Spleen (tissue), 11 donors: Measurements from ENCODE around the gene AHCY. TPM values are rescaled to one million over a fixed set of nuclear protein-coding genes. Genes with fewer than 3 reads are reported as not detected.
"Not testable (repeated sequence)": the region's sequence is repeated elsewhere in the genome, so short reads cannot be mapped to it uniquely, and the experiment has no call there.

Experiments
- DNase-seq: peaks from one replicate; pipeline ENCODE4 v3.0.0-alpha.2; 2020
- H3K27ac ChIP-seq, 8 donors: fragments of 200-600 bp; sonication (generic) in 7 of 8; 1 replicate in 4 of 8; 2 replicates in 4 of 8; pipeline versions ENCODE4 v1.5.0 to v1.8.0; 2016 to 2021; ENCODE audit warnings: inconsistent platforms in 4 of 8, mild to moderate bottlenecking in 4 of 8, moderate library complexity in 1 of 8
- H3K27me3 ChIP-seq, 7 donors: fragments of 200-600 bp; sonication (generic) in 6 of 7; replicated peaks in 1 of 7; 1 replicate in 4 of 7; 2 replicates in 3 of 7; pipeline versions ENCODE4 v1.5.0 to v1.8.0; 2016 to 2021; ENCODE audit warnings: inconsistent platforms in 3 of 7, mild to moderate bottlenecking in 1 of 7
- H3K36me3 ChIP-seq, 6 donors: fragments of 200-600 bp; sonication (generic) in 5 of 6; 1 replicate in 4 of 6; 2 replicates in 2 of 6; pipeline versions ENCODE4 v1.5.0 to v1.8.0; 2016 to 2021; ENCODE audit warnings: inconsistent platforms in 2 of 6
- H3K4me1 ChIP-seq, 6 donors: fragments of 200-600 bp; sonication (generic) in 5 of 6; 1 replicate in 3 of 6; 2 replicates in 3 of 6; pipeline versions ENCODE4 v1.5.0 to v1.8.0; 2016 to 2021; ENCODE audit warnings: inconsistent platforms in 3 of 6
- H3K4me3 ChIP-seq, 8 donors: fragments of 200-600 bp; sonication (generic) in 7 of 8; 1 replicate in 4 of 8; 2 replicates in 4 of 8; pipeline versions ENCODE4 v1.5.0 to v1.8.0; 2016 to 2021; ENCODE audit warnings: inconsistent platforms in 4 of 8, mild to moderate bottlenecking in 4 of 8, moderate library complexity in 2 of 8
- H3K9me3 ChIP-seq, 8 donors: fragments of 200-600 bp; sonication (generic) in 7 of 8; 1 replicate in 4 of 8; 2 replicates in 4 of 8; pipeline versions ENCODE4 v1.5.0 to v1.8.0; 2016 to 2021; ENCODE audit warnings: inconsistent platforms in 4 of 8
- CTCF ChIP-seq, 11 experiments: fragments of 200-600 bp in 7 of 11; fragments of 450-650 bp in 4 of 11; sonication (generic) in 4 of 11; IDR thresholded peaks in 8 of 11; conservative IDR thresholded peaks in 3 of 11; 1 replicate in 7 of 11; 2 replicates in 4 of 11; pipeline versions ENCODE4 v1.4.0 to v1.8.0; 2016 to 2021; ENCODE audit warnings: antibody characterized with exemption in 11 of 11, inconsistent platforms in 4 of 11, mild to moderate bottlenecking in 1 of 11
- POLR2A ChIP-seq, 3 donors: fragments of 450-650 bp; IDR thresholded peaks; one replicate each; pipeline ENCODE4 v1.5.1; 2017; ENCODE audit warnings: antibody characterized with exemption in 3 of 3, mild to moderate bottlenecking in 1 of 3
- POLR2AphosphoS5 ChIP-seq, 3 donors: sonication (generic); formaldehyde crosslinking; IDR thresholded peaks; one replicate each; pipeline ENCODE4 v1.5.1; 2017; ENCODE audit warnings: antibody characterized with exemption in 3 of 3
- WGBS, 5 donors: extraction: QIAGEN DNeasy Blood & Tissue Kit in 3 of 5; methylation state at CpG; one replicate each; pipeline versions ENCODE4 v1.1.5 to v1.1.7; 2013 to 2018; 5-methylcytosine and 5-hydroxymethylcytosine counted together
- intact Hi-C: fragments of 100-400 bp; cut with DNase I; formaldehyde crosslinking; loops from one replicate; pipeline ENCODE4 v1.15.0; 2023; ENCODE audit warnings: low total_unique reads
- polyA plus RNA-seq, 3 donors: library from polyadenylated mRNA; stranded (reverse); fragments of 200-250 nt; gene quantifications; one replicate each; pipeline ENCODE4 v1.2.1, GENCODE V29; 2013
- total RNA-seq, 7 donors: library from RNA; depleted of rRNA in 3 of 7; stranded (reverse); fragments of >200 nt in 3 of 7; fragmentation: NEBNext Ultra II Directional in 4 of 7; extraction: Animal tissue kit (Norgen Biotek cat#: 25700) in 4 of 7; gene quantifications; one replicate each; pipeline versions ENCODE4 v1.1.0 to v1.2.1, GENCODE V29; 2016 to 2021
- donor health status: healthy with polysubstance abuse.
- donor health status: DM: no; HTN: no; CAD: no; lungs with moderate emphysema.
- donor health status: DM: no; HTN: no; CAD: no.
- donor health status: Bipolar disorder and iron deficiency.
- donor health status: healthy.
- donor health status: DM: no; HTN: no; CAD: no.
- donor health status: DM: yes; HTN: yes; CAD: no.

The AHCY gene
- total and polyA plus RNA-seq, 10 donors: 35.0 to 67.1 (median 46.7) TPM

DNA sequence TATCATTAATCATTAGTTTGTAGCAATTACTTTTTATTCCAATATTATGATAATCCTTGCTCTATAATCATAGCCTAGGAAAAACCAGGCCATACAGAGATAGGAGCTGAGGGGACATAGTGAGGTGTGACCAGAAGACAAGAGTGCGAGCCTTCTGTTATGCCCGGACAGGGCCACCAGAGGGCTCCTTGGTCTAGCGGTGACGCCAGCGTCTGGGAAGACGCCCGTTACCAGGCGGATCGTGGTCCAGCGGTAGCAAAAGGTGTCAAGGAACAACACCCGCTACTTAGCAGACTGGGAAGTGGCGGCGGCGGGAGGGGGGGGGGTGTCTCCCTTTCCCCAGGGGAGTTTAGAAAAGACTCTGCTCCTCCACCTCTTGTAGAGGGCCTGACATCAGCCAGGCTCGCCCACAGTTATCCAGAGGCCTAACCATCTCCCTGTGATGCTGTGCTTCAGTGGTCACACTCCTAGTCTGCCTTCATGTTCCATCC, 4.8 kb downstream of the AHCY start:
- Histone ChIP-seq H3K36me3 (peaks cover 0 to 24% (median 8%) of the 10 kb centered on the region in 6 donors), H3K4me1 (peaks cover 0 to 43% (median 21%) of the 10 kb centered on the region in 6 donors)
- H3K9me3 ChIP-seq, H3K4me3 ChIP-seq, DNase-seq, intact Hi-C loops, H3K27me3 ChIP-seq, H3K27ac ChIP-seq: not testable (repeated sequence)
- WGBS, 5 donors: 82 to 100% (median 93%) methylated on average over 1 to 10 of the region's 15 CpGs
- peak in 7 of 11 experiments; percentile 18 to 47 (median 30) for TF ChIP-seq CTCF (IDR thresholded peaks at IDR 0.05 in 8 of 11, conservative IDR thresholded peaks at IDR 0.05 in 3 of 11)

- TF ChIP-seq POLR2A (IDR thresholded peaks at IDR 0.05): no peak
- no peak for TF ChIP-seq POLR2AphosphoS5 (IDR thresholded peaks at IDR 0.05)
- TF ChIP-seq CTCF (IDR thresholded peaks at IDR 0.05 in 8 of 11, conservative IDR thresholded peaks at IDR 0.05 in 3 of 11): no peak
- 87 to 97% (median 92%) methylated on average over 3 of the region's 3 CpGs for WGBS, 5 donors
- no peak for DNase-seq
- H3K27me3 ChIP-seq: no peaks in the 10 kb centered on the region
- intact Hi-C loops: no loop called here
- peaks cover 0 to 43% (median 23%) of the 10 kb centered on the region in 6 donors for H3K36me3 ChIP-seq
- H3K27ac ChIP-seq: no peak overlapping the region
- H3K4me1 ChIP-seq: peaks cover 0 to 29% (median 10%) of the 10 kb centered on the region in 6 donors
- no peaks in the 10 kb centered on the region for H3K9me3 ChIP-seq
- H3K4me3 ChIP-seq: no peak overlapping the region
Measured at GRCh38 chr20:34296468-34296867, 6.7 kb downstream of the AHCY start.

GRCh38 chr20:34295284-34295683, 7.9 kb downstream of the AHCY start:
- H3K27me3 ChIP-seq: no peaks in the 10 kb centered on the region
- peaks cover 0 to 55% (median 35%) of the 10 kb centered on the region in 6 donors for H3K36me3 ChIP-seq
- no peaks in the 10 kb centered on the region for H3K9me3 ChIP-seq
- peaks cover 0 to 17% (median 1%) of the 10 kb centered on the region in 6 donors for H3K4me1 ChIP-seq
- no peak for TF ChIP-seq CTCF (IDR thresholded peaks at IDR 0.05 in 8 of 11, conservative IDR thresholded peaks at IDR 0.05 in 3 of 11)
- no peak for TF ChIP-seq POLR2A (IDR thresholded peaks at IDR 0.05)
- TF ChIP-seq POLR2AphosphoS5 (IDR thresholded peaks at IDR 0.05): no peak
- no peak overlapping the region for H3K4me3 ChIP-seq
- H3K27ac ChIP-seq: no peak overlapping the region
- no peak for DNase-seq
- intact Hi-C loops: no loop called here
- 90 to 97% (median 97%) methylated on average over 5 to 24 of the region's 24 CpGs for WGBS, 5 donors

DNA sequence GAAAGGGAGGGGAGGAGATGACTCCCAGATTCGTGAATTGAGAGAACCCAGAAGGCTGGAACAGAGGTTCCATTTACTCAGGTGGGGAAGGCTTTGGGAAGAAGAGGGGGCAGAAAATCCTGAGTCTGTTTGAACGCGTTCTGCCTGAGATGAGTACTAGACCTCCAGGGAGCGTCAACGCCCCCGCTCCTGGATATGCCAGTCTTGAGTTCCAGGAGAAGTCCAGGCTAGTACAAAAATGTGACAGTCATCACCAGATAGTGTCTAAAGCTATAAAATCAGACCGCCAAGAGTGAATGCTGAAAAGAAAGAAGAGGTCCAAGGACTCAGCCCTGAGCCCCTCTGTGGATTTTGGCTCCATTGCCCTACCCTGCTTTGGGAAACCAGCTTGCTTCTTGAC, 8.6 kb downstream of the AHCY start:
- no peak for TF ChIP-seq POLR2A (IDR thresholded peaks at IDR 0.05)
- no peak for TF ChIP-seq POLR2AphosphoS5 (IDR thresholded peaks at IDR 0.05)
- TF ChIP-seq CTCF (IDR thresholded peaks at IDR 0.05 in 8 of 11, conservative IDR thresholded peaks at IDR 0.05 in 3 of 11): no peak
- peaks cover 0 to 62% (median 42%) of the 10 kb centered on the region in 6 donors for H3K36me3 ChIP-seq
- H3K27me3 ChIP-seq: no peaks in the 10 kb centered on the region
- no peaks in the 10 kb centered on the region for H3K9me3 ChIP-seq
- DNase-seq: no peak
- H3K4me3 ChIP-seq: no peak overlapping the region
- H3K27ac ChIP-seq: no peak overlapping the region
- WGBS, 5 donors: 87 to 98% (median 95%) methylated on average over 7 of the region's 7 CpGs
- peaks cover 0 to 11% (median 0%) of the 10 kb centered on the region in 6 donors for H3K4me1 ChIP-seq
- intact Hi-C loops: no loop called here
